Measurements from ENCODE around the gene SHOX.

DNA sequence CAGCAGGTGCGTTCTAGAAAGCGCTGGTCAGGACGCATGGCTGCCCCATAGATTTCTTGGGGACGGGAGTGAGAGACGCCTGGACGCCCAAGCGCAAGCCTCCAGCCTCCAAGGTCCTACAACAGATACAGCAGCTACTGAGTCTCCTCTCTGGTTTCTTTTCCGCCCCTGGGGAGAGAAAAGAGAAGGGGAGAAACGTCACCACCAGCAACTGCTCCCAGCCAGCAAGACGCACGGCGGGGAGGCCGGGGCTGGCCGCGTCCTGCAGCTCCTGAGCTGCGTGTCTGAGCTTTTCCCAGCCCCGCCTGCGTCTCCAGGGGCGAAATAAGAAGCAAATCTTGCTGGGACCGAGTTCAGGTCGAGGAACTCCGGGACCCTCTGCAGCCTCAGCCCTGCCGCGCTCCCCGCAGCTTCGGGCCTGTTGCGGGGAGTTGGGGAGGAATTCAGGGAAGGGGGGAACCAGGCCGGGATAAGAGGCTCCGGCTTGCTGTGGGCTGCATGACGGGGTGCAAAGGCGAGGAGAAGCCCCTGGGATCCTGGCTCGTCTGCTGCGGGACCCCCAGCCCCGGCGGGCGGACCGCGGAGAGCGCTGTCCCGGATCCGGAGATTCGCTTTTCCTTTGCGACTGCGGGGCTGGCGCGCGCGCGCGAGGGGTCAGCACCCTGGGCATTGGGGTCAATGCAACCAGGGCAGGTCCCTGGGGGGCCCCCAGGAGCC, 6.8 kb upstream of the SHOX start:
- TF ChIP-seq, protein P1, sequence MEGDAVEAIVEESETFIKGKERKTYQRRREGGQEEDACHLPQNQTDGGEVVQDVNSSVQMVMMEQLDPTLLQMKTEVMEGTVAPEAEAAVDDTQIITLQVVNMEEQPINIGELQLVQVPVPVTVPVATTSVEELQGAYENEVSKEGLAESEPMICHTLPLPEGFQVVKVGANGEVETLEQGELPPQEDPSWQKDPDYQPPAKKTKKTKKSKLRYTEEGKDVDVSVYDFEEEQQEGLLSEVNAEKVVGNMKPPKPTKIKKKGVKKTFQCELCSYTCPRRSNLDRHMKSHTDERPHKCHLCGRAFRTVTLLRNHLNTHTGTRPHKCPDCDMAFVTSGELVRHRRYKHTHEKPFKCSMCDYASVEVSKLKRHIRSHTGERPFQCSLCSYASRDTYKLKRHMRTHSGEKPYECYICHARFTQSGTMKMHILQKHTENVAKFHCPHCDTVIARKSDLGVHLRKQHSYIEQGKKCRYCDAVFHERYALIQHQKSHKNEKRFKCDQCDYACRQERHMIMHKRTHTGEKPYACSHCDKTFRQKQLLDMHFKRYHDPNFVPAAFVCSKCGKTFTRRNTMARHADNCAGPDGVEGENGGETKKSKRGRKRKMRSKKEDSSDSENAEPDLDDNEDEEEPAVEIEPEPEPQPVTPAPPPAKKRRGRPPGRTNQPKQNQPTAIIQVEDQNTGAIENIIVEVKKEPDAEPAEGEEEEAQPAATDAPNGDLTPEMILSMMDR (IDR thresholded peaks at IDR 0.05; ENCODE audit: low read depth, low read length, poor library complexity, severe bottlenecking), result no peak
- TF ChIP-seq EZH2phosphoT487 (IDR thresholded peaks at IDR 0.05; ENCODE audit: borderline replicate concordance, low read length), result no peak

Data from DOHH2 (cell line).